ENCODE data around the gene CDC42SE2.

The CDC42SE2 gene, protein sequence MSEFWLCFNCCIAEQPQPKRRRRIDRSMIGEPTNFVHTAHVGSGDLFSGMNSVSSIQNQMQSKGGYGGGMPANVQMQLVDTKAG

DNA sequence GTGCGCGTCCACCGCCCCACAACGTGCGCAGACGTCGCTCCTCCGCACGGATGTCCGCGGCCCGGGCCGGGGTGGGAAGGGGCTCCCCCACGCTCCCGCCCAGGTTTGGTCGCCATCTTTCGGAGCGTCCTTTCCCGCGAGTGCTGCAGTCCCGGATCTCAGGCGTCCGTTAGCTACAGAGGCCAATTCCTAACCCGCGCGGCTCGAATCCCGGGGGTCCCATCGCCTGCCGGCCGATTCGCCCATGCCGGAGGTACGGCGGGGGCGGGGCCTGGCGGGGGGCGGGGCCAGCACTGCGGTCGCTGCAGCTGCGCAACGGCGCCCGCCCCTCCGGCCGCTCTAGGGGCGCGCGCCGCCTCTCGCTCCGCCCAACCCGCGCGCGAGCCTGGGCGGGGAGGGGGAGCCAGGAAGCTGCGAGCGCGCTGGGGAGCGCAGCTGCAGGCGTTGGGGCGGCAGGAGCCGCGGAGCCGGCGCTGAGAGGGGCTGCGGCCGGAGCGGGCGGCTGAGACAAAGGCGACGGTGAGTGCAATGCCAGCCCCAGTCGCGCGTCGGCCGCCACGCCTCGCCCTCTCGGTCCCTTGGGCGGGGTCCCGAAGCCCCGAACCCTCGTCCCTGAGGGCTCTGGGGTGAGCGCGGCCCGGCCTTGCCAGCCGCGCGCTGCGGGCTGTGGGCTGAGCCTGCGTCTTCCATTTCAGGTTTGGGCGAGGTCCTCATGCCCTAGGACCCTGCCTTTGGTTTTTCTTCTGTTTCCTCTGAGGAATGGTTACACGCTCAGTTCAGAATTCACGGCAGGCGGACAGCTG, at the start of gene CDC42SE2:
Gene CDC42SE2, plus strand, starts transcription at position 406 of the 803 bp plus-strand sequence. CDS start 95,441 bp downstream, outside the sequence.
- DNase-seq (ENCODE audit: low read depth, low spot score), result peak; percentile 72

DNA sequence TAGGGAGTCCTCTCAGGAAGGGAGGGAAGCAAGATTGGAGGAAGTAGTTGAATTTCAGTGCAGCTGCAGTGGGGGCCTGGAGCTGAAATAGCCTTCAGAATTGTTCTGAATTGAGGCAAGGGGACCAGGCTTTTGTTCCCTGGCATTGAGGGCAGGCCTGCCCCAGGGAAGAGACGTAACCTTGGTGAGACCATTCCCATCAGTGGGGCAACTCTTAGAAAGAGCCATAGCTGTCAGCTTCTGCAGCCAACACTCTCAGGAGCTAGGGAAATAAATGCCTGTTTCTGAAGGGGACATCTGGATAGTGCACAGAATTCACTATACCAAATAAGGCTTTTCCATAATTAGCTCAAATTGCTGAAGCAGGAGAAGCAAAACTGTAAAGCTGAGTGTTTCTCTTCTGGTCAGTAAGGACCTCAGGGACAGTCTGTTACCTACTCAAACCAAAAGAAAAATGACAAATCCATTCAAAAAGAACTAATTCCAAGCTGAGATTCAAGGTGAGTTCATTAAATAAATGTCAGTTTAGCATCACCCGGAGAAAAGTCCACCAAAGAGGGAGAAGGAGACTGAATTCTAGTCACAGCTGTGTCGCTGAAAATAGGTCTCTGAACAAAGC, 49.1 kb upstream of the CDC42SE2 start:
- no peak for DNase-seq (ENCODE audit: low read depth, low spot score)

DNA sequence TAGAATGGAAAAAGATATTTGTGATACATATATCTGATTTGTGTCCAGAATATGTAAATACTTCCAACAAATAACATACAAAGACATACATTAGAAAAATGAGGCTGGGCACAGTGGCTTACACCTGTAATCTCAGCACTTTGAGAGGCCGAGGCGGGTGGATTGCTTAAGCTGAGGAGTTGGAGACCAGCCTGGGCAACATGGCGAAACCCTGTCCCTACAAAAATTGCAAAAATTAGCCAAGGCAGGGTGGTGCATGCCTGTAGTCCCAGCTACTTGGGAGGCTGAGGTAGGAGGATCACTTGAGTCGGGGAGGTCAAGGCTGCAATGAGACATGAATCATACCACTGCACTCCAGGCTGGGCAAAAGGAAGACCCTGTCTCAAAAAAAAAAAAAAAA, 46.1 kb upstream of the CDC42SE2 start:
- no peak for DNase-seq (ENCODE audit: low read depth, low spot score)

DNA sequence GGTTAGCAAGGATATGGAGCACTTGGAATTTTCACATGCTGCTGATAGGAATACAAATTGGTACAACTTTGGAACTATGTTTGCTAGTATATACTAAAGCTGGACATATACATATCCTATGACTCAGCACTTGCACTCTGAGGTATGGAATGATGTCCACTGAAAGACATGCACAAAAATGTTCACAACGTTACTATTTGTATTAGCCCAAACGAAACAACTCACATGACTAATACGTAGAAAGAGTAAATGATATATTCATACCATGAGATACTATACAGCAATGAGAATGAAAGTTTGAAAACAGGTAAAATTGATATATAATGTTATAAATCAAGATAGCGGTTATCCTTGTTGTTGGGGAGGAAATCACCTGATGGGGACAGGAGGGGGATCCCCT, 45.5 kb upstream of the CDC42SE2 start:
- DNase-seq (ENCODE audit: low read depth, low spot score), result no peak

DNA sequence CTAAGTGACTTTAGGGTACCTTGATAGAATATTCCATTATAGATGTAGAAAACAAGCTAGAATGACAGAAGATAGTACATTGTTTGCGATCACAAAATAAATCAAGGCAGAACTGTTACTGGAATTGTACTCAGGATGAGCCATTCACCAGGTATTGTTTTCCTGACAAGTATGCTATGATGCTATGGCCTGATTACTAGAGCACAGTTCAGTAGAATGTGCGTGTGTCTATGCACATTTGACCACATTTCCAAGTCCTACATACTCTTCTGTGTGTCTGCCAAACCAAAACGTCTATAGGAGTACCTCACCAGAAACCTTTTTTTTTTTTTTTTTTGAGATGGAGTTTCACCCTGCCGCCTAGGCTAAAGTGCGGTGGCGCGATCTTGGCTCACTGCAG, 43.3 kb upstream of the CDC42SE2 start:
- no peak for DNase-seq (ENCODE audit: low read depth, low spot score)

DNA sequence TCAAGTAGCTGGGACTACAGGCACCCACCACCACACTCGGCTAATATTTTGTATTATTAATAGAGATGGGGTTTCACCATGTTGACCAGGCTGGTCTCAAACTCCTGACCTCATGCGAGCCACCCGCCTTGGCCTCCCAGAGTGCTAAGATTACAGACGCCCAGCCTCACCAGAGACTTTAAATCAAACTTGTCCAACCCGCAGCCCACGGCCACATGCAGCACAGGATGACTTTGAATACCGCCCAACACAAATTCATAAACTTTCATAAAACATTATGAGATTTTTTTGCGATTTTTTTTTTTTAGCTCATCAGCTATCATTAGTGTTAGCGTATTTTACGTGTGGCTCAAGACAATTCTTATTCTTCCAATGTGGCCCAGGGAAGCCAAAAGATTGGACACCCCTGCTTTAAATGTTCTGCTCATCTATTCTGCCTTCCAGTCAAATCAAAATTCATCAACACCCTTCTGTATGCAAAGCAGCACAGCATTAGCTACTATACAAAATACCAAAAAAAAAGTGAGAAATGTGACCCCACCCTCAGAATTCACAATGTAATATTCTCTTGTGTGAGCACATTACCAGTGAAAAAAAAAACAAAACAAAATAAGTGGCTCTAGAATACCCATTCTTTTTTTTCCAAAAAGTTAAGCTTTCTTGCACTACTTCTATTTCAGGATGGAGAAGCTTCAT, 42.7 kb upstream of the CDC42SE2 start:
- DNase-seq (ENCODE audit: low read depth, low spot score), result no peak

DNA sequence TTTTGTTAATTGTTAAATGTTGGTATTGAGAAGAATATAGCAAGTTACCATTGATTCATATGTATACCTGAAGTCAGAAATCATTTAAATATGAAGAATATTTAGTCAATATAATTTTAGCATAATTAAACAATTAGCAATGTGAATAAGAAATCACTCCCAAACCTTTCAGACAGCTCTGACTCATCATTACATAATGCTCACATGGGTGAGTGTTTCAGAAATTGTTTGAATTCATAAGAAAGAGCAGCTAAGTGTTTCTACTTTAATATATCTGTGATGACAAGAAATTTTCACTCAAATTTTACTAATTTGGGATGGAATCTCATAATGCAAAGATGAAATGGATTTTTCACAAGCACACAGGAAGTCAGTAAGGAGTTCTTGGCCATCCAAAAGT, 42.0 kb upstream of the CDC42SE2 start:
- no peak for DNase-seq (ENCODE audit: low read depth, low spot score)

DNA sequence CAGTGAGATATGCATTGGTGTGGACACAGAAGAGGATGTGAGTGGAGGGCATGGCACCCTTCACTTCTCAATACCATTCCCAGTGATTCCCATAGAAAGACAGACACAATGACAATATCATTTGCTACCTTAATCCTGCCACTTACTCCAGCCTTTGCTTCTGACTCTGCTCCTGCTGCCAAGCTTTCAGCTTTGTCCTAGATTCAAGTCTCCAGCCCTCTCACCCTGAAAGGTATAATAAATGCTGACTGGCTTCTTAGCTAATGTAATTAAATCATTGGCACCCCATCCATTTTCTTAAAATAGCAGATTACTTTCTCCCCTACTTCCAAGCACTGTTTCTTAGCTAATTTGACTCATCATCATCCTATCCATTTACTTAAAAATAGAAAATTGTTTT, 41.1 kb upstream of the CDC42SE2 start:
- no peak for DNase-seq (ENCODE audit: low read depth, low spot score)

DNA sequence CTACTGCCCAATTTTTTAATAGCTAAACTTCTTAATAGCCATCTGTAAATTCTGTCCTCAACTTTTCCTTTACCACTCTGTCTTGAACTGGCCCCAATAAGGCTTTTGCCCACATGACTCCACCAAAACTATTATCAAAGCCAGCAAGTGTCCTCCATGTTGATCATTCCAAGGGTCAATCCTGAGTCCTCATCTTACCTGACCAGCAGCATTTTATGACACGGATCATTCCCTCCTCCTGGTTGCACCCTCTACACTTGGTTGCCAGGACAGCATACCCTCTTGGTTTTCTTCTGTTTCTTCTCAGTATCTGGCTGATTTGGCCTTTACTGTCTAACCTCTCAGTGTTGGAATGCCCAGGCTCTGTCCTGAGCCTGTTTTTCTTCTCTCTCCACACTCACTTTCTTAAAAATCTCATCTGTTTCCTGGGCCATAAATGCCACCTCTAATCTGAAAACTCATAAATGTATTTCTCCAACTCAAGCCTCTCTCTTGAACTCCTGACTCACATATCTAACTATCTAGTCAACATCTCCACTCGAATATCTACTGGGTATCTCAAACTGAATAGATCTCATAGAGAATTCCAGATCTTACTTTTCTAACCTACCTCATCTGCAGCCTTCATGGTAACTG, 40.0 kb upstream of the CDC42SE2 start:
- no peak for DNase-seq (ENCODE audit: low read depth, low spot score)

DNA sequence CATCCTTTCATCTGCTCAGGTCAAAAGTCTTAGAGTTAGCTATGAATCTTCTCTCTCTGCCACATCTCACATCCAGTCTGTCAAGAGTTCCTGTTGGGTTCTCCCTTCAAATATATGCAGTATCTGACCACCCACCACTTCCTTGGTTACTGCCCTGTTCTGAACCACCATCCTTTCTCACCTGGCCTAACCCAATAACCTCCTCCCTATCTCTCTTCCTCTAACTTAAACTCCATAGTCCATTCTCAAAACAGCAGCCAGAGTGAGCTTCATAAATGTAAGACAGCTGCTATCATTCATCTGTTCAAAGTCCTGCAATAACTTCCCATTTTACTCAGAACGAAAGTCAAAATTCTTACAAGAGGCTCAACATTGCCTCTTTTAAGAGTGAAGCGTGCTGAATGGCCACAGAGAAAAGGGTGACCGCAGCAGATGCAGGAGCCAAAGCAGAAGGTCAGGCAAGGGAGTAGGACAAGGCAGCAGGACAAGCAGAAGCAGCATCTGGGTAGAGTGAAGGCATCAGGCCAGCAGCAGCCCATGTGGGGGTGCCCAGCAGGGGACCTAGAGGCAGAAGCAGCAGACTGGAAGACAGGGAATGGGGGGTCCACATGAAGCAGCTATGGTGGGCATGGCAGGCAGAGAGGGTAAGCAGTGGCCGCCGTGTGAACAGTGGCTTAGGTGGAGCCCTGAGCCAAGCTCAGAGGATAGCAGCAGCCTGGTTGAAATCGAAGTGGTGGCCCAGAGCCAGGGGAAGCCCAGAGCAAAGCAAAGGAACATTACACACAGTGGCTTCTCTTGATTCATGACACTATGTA, 39.3 kb upstream of the CDC42SE2 start:
- no peak for DNase-seq (ENCODE audit: low read depth, low spot score)

DNA sequence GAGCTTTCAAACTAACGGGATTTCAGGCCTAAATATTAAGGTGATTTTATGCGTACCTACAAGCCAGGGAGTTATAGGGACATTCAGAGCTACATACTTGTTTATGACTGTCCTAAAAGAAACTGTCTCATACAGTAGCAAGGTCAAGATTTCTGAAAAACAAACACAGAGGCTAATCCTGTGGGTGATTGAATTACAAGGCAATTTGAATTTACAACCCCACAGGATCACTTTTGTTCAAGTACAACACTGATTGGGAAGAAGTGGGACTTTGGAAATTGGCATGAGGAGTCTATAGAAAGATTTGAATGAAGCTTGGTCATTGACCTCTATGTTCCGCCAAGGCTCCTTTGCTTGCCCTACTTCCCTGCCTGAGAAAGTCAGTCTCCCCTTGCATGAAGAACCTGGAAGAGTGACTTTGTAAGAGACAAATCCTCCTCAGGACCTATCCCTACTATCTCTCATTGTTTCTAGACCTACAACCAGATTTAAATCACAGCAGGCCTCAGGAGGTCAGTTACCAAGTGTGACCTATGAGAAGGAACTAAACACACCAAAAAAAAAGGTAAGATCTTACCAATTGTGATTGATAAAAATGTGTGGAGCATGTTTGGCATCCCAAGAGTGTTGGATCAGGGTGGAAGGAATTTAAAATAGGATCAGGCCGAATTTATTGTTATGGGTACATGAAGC, 38.4 kb upstream of the CDC42SE2 start:
- no peak for DNase-seq (ENCODE audit: low read depth, low spot score)

DNA sequence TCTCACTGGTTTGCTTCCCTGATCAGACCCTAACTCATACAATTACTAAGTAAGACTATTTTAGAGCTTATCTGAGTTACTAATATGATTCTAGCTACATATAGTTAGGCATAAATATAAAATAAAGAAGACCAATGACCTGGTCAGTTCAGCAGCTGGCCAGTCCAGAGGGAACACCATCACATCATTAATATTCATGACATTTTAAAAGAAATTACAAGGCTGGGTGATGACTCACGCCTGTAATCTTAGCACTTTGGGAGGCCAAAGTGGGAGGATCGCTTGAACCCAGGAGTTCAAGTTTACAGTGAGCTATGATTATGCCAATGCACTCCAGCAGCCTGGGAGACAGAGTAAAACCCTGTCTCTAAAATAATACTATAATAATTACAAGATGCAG, 37.0 kb upstream of the CDC42SE2 start:
- no peak for DNase-seq (ENCODE audit: low read depth, low spot score)

DNA sequence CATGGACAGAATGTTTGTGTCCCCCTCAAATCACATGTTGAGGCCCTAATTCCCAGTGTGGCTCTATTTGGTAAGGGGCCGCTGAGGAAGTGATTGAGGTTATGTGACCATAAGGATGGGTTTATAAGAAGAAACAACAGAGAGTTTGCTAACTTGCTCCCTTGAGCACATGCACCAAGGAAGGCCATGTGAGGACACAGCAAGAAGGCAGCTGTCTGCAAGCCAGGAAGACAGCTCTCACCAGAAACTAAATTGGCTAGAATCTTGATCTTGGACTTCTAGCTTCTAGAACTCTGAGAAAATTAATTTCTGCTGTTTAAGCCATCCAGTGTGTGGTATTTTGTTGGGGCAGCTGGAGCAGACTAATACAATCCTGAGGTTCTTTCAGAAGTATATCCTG, 35.2 kb upstream of the CDC42SE2 start:
- no peak for DNase-seq (ENCODE audit: low read depth, low spot score)

DNA sequence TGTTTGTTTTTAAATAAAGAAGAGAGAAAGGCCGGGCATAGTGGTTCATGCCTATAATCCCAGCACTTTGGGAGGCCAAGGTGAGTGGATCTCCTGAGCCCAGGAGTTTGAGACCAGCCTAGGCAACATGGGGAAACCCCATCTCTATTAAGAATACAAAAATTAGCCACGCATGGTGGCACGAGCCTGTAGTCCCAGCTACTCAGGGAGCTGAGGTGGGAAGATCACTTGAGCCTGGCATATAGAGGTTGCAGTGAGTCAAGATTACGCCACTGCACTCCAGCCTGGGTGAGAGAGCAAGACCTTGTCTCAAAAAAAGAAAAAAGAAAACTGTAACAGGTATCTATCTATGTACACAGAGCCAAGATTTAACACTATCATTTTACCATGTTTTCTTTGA, 34.2 kb upstream of the CDC42SE2 start:
- DNase-seq (ENCODE audit: low read depth, low spot score), result no peak

DNA sequence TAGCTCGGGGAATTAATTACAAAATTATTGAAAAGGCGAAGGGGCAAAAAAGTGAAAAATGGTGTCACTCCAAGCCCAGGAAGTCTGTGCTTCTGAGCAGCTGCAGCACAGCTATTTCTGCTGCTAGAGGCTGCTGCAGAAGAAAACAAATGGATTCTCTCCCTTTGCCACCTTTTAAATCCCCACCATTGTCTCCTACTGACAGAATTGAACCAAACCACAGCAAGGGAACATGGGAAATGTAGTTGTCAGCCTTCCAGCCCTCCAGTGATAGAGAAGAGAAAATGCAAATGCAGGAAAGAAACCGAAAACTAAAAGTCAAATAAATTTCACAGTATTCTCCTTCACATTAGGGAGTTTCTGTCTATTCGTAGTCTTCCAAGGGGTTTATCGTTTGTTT, 33.4 kb upstream of the CDC42SE2 start:
- DNase-seq (ENCODE audit: low read depth, low spot score), result no peak

DNA sequence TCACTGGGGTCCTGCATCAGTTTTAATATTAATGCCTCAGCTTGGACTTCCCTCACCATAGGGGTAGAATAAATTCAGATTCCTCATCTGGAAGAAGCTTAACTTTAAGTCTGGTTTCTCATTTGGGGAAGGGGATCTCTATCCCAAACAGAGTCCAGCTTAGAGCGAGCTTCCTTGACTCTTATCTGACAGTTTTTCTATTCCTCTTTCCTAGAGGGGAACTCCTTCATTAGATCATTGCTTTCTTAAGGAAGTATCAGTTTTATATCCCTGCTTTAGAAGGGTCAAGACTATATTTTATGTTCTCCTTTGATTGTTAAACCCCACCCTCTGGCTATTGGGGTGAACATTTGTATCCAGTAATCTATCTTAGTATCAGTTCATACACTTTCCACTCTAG, 24.2 kb upstream of the CDC42SE2 start:
- DNase-seq (ENCODE audit: low read depth, low spot score), result no peak

DNA sequence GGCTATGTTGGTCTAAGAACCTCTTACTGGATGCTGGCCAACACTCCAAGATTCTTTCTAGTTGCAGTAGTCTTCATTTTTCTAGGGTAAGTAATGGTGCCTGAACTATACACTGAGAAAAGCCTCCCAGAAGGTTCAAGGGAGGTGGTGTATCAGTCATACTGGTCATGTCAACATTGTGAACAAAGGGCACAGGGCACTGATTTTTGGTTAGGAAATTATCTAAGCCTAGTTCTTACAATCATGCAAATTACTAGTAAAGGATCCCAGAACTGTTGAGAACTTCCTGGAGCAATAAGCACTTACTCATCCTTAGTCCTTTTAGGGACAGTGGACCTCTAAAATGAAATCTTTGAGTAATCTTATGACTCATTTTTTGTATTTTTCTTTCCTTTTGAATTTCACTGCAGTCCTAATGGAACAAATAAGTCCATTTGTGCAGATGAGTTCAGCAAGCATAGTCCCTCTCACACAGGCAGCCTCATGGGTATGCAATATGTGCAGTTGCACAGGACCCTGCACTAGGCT, 21.1 kb upstream of the CDC42SE2 start:
- DNase-seq (ENCODE audit: low read depth, low spot score), result no peak

DNA sequence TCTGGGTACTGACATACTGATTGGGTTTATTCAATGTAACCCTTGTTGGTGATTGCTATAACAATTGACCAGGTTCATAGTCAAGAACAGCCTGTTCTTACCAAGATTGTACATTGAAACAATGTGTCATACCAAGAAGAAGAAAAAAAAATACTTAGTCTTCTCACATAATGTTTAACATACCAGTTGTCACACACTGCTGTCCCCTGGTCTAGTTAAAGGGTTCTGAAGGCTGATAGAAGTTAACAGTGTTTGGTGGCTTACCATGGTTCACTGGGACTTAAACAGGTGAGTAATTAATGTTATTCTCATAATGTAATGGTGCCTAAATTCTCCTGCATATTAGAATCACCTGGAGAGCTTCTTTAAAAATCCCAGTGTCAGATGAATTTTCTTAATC, 18.5 kb upstream of the CDC42SE2 start:
- no peak for DNase-seq (ENCODE audit: low read depth, low spot score)

DNA sequence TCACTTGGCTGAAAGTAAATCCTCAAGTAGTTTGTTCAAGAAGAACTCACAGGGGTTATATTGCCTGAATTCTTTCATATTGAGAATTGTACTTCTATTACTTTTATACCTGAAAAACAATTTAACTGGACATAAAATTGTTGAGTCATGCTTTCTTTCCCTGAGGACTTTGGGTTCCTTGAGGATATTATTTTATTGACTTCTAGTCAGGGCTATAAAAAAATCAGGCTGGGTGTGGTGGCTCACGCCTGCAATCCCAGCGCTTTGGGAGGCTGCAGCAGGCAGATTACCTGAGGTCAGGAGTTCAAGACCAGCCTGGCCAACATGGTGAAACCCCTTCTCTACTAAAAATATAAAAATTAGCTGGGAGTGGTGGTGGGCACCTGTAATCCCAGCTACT, 17.9 kb upstream of the CDC42SE2 start:
- DNase-seq (ENCODE audit: low read depth, low spot score), result no peak

DNA sequence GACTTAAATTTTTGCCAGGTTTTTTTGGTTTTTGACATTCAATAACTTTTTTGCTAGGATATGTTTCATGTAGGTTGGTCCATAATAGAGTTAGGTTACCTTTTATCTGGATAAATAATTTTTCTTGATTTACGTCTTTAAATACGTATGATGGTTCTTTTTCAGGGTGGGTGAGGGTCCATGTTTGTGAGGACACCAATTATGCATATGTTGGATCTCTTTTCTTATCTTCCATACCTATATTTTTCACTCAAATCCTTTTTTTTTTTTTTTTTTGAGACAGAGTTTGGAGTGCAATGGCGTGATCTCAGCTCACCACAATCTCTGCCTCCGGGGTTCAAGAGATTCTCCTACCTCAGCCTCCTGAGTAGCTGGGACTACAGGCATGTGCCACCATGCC, 17.3 kb upstream of the CDC42SE2 start:
- no peak for DNase-seq (ENCODE audit: low read depth, low spot score)

Data from activated CD4-positive, CD25-positive, alpha-beta regulatory T cell treated with anti-CD3 and anti-CD28 coated beads, Interleukin-2, amount 50 U/mL, for 16 hours (primary cell).